Fibroblast of lung (primary cell): ENCODE results near the gene OR2T29.

Experiments
- EZH2 ChIP-seq: IDR thresholded peaks from 2 replicates; pipeline ENCODE4 v1.5.1; 2012; ENCODE audit warnings: low read length, control low read depth, mild to moderate bottlenecking; ENCODE audit errors: missing control alignments
- TF ChIP-seq, protein P1 (sequence below), 2 donors: IDR thresholded peaks in 1 of 2; conservative IDR thresholded peaks in 1 of 2; 1 replicate in 1 of 2; 2 replicates in 1 of 2; pipeline ENCODE4 v1.5.1; 2011 to 2012; ENCODE audit warnings: low read length in 2 of 2, control low read depth in 1 of 2, inconsistent platforms in 1 of 2, low read depth in 1 of 2, mild to moderate bottlenecking in 1 of 2

DNA sequence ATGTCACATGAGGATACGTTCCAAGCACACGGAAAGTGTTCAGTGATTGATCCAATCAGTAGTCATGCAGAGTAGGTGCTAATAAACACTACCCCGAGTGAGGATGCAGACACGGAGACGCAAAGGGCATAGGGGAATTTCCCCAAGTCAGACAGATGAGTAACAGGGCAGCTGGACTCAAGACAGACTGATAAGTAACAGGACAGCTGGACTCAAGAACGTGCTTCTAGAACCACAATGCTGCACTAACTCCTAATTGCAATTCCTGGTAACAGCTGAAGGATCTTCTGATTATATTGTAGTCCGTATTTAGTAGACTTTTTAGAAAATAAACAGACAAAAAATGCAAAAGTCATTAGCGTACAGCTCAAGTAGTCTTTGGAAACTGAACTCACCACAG lies 36.8 kb upstream of the OR2T29 start:
- no peak for TF ChIP-seq EZH2
- TF ChIP-seq, protein P1, sequence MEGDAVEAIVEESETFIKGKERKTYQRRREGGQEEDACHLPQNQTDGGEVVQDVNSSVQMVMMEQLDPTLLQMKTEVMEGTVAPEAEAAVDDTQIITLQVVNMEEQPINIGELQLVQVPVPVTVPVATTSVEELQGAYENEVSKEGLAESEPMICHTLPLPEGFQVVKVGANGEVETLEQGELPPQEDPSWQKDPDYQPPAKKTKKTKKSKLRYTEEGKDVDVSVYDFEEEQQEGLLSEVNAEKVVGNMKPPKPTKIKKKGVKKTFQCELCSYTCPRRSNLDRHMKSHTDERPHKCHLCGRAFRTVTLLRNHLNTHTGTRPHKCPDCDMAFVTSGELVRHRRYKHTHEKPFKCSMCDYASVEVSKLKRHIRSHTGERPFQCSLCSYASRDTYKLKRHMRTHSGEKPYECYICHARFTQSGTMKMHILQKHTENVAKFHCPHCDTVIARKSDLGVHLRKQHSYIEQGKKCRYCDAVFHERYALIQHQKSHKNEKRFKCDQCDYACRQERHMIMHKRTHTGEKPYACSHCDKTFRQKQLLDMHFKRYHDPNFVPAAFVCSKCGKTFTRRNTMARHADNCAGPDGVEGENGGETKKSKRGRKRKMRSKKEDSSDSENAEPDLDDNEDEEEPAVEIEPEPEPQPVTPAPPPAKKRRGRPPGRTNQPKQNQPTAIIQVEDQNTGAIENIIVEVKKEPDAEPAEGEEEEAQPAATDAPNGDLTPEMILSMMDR (conservative IDR thresholded peaks at IDR 0.05 in 1 of 2, IDR thresholded peaks at IDR 0.05 in 1 of 2; ENCODE audit: low read depth in 1 of 2, low read length in 2 of 2): no peak
